ENCODE results near the gene FOXE3.

DNA sequence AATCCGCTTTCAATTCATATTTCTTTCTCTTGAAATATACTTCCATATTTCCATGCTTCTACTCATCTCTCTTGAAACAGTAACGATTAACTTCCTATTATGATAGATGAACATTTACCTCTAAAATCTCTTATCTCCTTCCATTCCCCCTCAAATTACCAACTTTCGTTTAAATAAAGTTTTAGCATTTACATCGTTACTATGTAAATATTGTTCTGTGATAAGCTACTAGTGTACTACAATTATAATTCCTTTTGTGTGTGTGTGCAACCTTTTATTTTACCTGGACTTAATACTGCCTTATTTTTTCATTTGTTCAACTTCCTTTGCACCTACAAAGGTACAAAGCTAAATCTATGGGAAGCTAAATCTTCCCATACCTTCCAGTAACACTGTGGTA is 4.5 kb downstream of the FOXE3 start:
- TF ChIP-seq, protein P1, sequence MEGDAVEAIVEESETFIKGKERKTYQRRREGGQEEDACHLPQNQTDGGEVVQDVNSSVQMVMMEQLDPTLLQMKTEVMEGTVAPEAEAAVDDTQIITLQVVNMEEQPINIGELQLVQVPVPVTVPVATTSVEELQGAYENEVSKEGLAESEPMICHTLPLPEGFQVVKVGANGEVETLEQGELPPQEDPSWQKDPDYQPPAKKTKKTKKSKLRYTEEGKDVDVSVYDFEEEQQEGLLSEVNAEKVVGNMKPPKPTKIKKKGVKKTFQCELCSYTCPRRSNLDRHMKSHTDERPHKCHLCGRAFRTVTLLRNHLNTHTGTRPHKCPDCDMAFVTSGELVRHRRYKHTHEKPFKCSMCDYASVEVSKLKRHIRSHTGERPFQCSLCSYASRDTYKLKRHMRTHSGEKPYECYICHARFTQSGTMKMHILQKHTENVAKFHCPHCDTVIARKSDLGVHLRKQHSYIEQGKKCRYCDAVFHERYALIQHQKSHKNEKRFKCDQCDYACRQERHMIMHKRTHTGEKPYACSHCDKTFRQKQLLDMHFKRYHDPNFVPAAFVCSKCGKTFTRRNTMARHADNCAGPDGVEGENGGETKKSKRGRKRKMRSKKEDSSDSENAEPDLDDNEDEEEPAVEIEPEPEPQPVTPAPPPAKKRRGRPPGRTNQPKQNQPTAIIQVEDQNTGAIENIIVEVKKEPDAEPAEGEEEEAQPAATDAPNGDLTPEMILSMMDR (IDR thresholded peaks at IDR 0.05) = no peak
- no peak for TF ChIP-seq POLR2A (IDR thresholded peaks at IDR 0.05)

All from ovary (tissue), 3 donors.